H9 (cell line): ENCODE data around the gene ADAMTS3. TPM values are rescaled to one million over a fixed set of nuclear protein-coding genes. Genes with fewer than 3 reads are reported as not detected.

Experiments
- DNase-seq: peaks from one replicate; pipeline ENCODE4 v3.0.0-alpha.2; 2017
- H2AFZ ChIP-seq: one replicate; pipeline ENCODE4 v1.6.1; 2013; ENCODE audit warnings: mild to moderate bottlenecking, low read length, control low read depth, moderate library complexity
- H2AK5ac ChIP-seq: 2 replicates; pipeline ENCODE4 v1.6.1; 2013; ENCODE audit warnings: low read length, control low read depth, mixed read lengths; ENCODE audit not compliant: insufficient read length
- H2BK120ac ChIP-seq: one replicate; pipeline ENCODE4 v1.6.1; 2013; ENCODE audit warnings: low read depth, mild to moderate bottlenecking, low read length, control low read depth, inconsistent platforms; ENCODE audit not compliant: poor library complexity, severe bottlenecking
- H2BK12ac ChIP-seq: 2 replicates; pipeline ENCODE4 v1.6.1; 2013; ENCODE audit warnings: low read length, control low read depth, mixed read lengths, low read depth; ENCODE audit not compliant: insufficient read length
- H2BK15ac ChIP-seq: 2 replicates; pipeline ENCODE4 v1.6.1; 2013; ENCODE audit warnings: low read depth, low read length, control low read depth
- H2BK20ac ChIP-seq: one replicate; pipeline ENCODE4 v1.6.1; 2013; ENCODE audit warnings: low read depth, mild to moderate bottlenecking, low read length, control low read depth, inconsistent platforms; ENCODE audit not compliant: poor library complexity, severe bottlenecking
- H2BK5ac ChIP-seq: 2 replicates; pipeline ENCODE4 v1.6.1; 2013; ENCODE audit warnings: low read length, control low read depth, mixed read lengths; ENCODE audit not compliant: insufficient read length
- H3K14ac ChIP-seq: 2 replicates; pipeline ENCODE4 v1.6.1; 2013; ENCODE audit warnings: low read length, control low read depth; ENCODE audit not compliant: insufficient read depth
- H3K18ac ChIP-seq: 2 replicates; pipeline ENCODE4 v1.6.1; 2013; ENCODE audit warnings: low read depth, mild to moderate bottlenecking, mixed read lengths, low read length, control low read depth; ENCODE audit not compliant: insufficient read length
- H3K23ac ChIP-seq: 2 replicates; pipeline ENCODE4 v1.6.1; 2013; ENCODE audit warnings: low read length, control low read depth, mixed read lengths, low read depth; ENCODE audit not compliant: insufficient read length
- H3K23me2 ChIP-seq: 2 replicates; pipeline ENCODE4 v1.6.1; 2013; ENCODE audit warnings: low read depth, mild to moderate bottlenecking, mixed read lengths, low read length, control low read depth; ENCODE audit not compliant: insufficient read length, poor library complexity, severe bottlenecking
- H3K27ac ChIP-seq: 2 replicates; pipeline ENCODE4 v1.5.1; 2013; ENCODE audit warnings: low read length, control low read depth, mixed read lengths, low read depth; ENCODE audit not compliant: insufficient read length
- H3K27me3 ChIP-seq: 2 replicates; pipeline ENCODE4 v1.6.1; 2013; ENCODE audit warnings: low read length, control low read depth, inconsistent platforms; ENCODE audit not compliant: insufficient read depth
- H3K4ac ChIP-seq: 2 replicates; pipeline ENCODE4 v1.6.1; 2013; ENCODE audit warnings: low read depth, mild to moderate bottlenecking, control low read depth, inconsistent platforms, low read length, moderate library complexity
- H3K4me1 ChIP-seq: 2 replicates; pipeline ENCODE4 v1.6.1; 2013; ENCODE audit warnings: low read length, control low read depth, inconsistent platforms; ENCODE audit not compliant: insufficient read depth
- H3K4me2 ChIP-seq: 2 replicates; pipeline ENCODE4 v1.6.1; 2013; ENCODE audit warnings: low read length, control low read depth, mixed read lengths; ENCODE audit not compliant: insufficient read length, insufficient read depth
- H3K56ac ChIP-seq: 2 replicates; pipeline ENCODE4 v1.6.1; 2013; ENCODE audit warnings: low read depth, mild to moderate bottlenecking, mixed read lengths, low read length, control low read depth; ENCODE audit not compliant: insufficient read length
- H3K79me1 ChIP-seq: 2 replicates; pipeline ENCODE4 v1.6.1; 2013; ENCODE audit warnings: low read depth, mild to moderate bottlenecking, moderate library complexity, low read length, control low read depth, inconsistent platforms; ENCODE audit not compliant: insufficient read depth, poor library complexity, severe bottlenecking
- H3K79me2 ChIP-seq: 2 replicates; pipeline ENCODE4 v1.6.1; 2013; ENCODE audit warnings: low read length, control low read depth, inconsistent platforms; ENCODE audit not compliant: insufficient read depth
- H3K9ac ChIP-seq: 2 replicates; pipeline ENCODE4 v1.6.1; 2013; ENCODE audit warnings: low read length, control low read depth, mixed read lengths; ENCODE audit not compliant: insufficient read length; ENCODE audit errors: extremely low read depth
- H3K9me3 ChIP-seq: one replicate; pipeline ENCODE4 v1.6.1; 2013; ENCODE audit warnings: low read depth, low read length, inconsistent platforms; ENCODE audit not compliant: control insufficient read depth
- H3T11ph ChIP-seq: one replicate; pipeline ENCODE4 v1.6.1; 2013; ENCODE audit warnings: mild to moderate bottlenecking, low read length, control low read depth, inconsistent platforms
- H4K20me1 ChIP-seq: one replicate; pipeline ENCODE4 v1.6.1; 2013; ENCODE audit not compliant: control insufficient read depth, insufficient read length, insufficient read depth
- H4K5ac ChIP-seq: 2 replicates; pipeline ENCODE4 v1.6.1; 2013; ENCODE audit warnings: low read depth, mild to moderate bottlenecking, mixed read lengths, low read length, control low read depth; ENCODE audit not compliant: insufficient read length
- H4K8ac ChIP-seq: replicated peaks from 2 replicates; pipeline ENCODE4 v1.6.1; 2013; ENCODE audit warnings: low read length, control low read depth, mixed read lengths, low read depth; ENCODE audit not compliant: insufficient read length
- H4K91ac ChIP-seq: 2 replicates; pipeline ENCODE4 v1.6.1; 2013; ENCODE audit warnings: low read depth, mild to moderate bottlenecking, moderate library complexity, mixed read lengths, low read length, control low read depth; ENCODE audit not compliant: insufficient read length
- H3K27ac Mint-ChIP-seq, 3 experiments: 2 replicates in 2 of 3; 3 replicates in 1 of 3; pipeline ENCODE4 v1.8.0; 2020 to 2021; ENCODE audit warnings: mixed read lengths in 3 of 3, mild to moderate bottlenecking in 1 of 3, moderate library complexity in 1 of 3
- H3K27me3 Mint-ChIP-seq: 2 replicates; pipeline ENCODE4 v1.8.0; 2021; ENCODE audit warnings: low read depth, mild to moderate bottlenecking, moderate library complexity, mixed read lengths
- H3K36me3 Mint-ChIP-seq, 3 experiments: 2 replicates in 2 of 3; 3 replicates in 1 of 3; pipeline ENCODE4 v1.8.0; 2020 to 2021; ENCODE audit warnings: low read depth in 3 of 3, mixed read lengths in 3 of 3; ENCODE audit not compliant: insufficient read depth in 1 of 3
- H3K4me1 Mint-ChIP-seq, 2 experiments: 2 replicates each; pipeline ENCODE4 v1.8.0; 2020; ENCODE audit warnings: mixed read lengths in 2 of 2
- H3K4me3 Mint-ChIP-seq, 2 experiments: 2 replicates in 1 of 2; 3 replicates in 1 of 2; pipeline ENCODE4 v1.8.0; 2020 to 2021; ENCODE audit warnings: mild to moderate bottlenecking in 2 of 2, mixed read lengths in 2 of 2, moderate library complexity in 1 of 2
- H3K9me3 Mint-ChIP-seq, 2 experiments: 2 replicates in 1 of 2; 3 replicates in 1 of 2; pipeline ENCODE4 v1.8.0; 2020; ENCODE audit warnings: mild to moderate bottlenecking in 2 of 2, mixed read lengths in 2 of 2, moderate library complexity in 1 of 2
- WGBS: extraction: QIAGEN DNeasy Blood & Tissue Kit; methylation state at CpG from one replicate; pipeline ENCODE4 v1.1.7; 2013; ENCODE audit warnings: missing lambda C conversion rate, low lambda C conversion rate, mixed read lengths; ENCODE audit not compliant: insufficient read length; ENCODE audit errors: extremely low coverage; 5-methylcytosine and 5-hydroxymethylcytosine counted together
- total RNA-seq: library from RNA; stranded (reverse); gene quantifications from 2 replicates; pipeline ENCODE4 v1.2.1, GENCODE V29; 2021
- TF ChIP-seq, protein P1 (sequence below): fragments of 200-600 bp; sonication (generic); conservative IDR thresholded peaks from 3 replicates; pipeline ENCODE4 v1.8.0; 2021; ENCODE audit warnings: antibody characterized with exemption, mild to moderate bottlenecking

Gene ADAMTS3
- total RNA-seq, 1 experiment from 2014 or later = 1.1 TPM

GRCh38 chr4:72457158-72457557 is 111.9 kb downstream of the ADAMTS3 start:
- no peak overlapping the region for H2BK5ac ChIP-seq
- no peak overlapping the region for H3K18ac ChIP-seq
- no peak overlapping the region for H2AK5ac ChIP-seq
- H2BK20ac ChIP-seq = no peak overlapping the region
- no peak overlapping the region for H3K9ac ChIP-seq
- TF ChIP-seq, protein P1, sequence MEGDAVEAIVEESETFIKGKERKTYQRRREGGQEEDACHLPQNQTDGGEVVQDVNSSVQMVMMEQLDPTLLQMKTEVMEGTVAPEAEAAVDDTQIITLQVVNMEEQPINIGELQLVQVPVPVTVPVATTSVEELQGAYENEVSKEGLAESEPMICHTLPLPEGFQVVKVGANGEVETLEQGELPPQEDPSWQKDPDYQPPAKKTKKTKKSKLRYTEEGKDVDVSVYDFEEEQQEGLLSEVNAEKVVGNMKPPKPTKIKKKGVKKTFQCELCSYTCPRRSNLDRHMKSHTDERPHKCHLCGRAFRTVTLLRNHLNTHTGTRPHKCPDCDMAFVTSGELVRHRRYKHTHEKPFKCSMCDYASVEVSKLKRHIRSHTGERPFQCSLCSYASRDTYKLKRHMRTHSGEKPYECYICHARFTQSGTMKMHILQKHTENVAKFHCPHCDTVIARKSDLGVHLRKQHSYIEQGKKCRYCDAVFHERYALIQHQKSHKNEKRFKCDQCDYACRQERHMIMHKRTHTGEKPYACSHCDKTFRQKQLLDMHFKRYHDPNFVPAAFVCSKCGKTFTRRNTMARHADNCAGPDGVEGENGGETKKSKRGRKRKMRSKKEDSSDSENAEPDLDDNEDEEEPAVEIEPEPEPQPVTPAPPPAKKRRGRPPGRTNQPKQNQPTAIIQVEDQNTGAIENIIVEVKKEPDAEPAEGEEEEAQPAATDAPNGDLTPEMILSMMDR = no peak
- H3K9me3 ChIP-seq = no peaks in the 10 kb centered on the region
- no peak overlapping the region for H2BK12ac ChIP-seq
- H3K4me3 Mint-ChIP-seq = no peak overlapping the region
- no peak overlapping the region for H2AFZ ChIP-seq
- no peak for DNase-seq
- H4K8ac ChIP-seq = no peak overlapping the region
- no peak overlapping the region for H3T11ph ChIP-seq
- H3K36me3 Mint-ChIP-seq = no peaks in the 10 kb centered on the region
- H3K27ac Mint-ChIP-seq = no peak overlapping the region
- no peaks in the 10 kb centered on the region for H3K27me3 Mint-ChIP-seq
- WGBS = no CpG with 5 or more reads among the region's 3 CpGs
- no peaks in the 10 kb centered on the region for H3K23me2 ChIP-seq
- no peak overlapping the region for H4K91ac ChIP-seq
- no peak overlapping the region for H2BK120ac ChIP-seq
- no peak overlapping the region for H3K4ac ChIP-seq
- no peak overlapping the region for H3K4me2 ChIP-seq
- H4K5ac ChIP-seq = no peak overlapping the region
- H3K27me3 ChIP-seq = no peaks in the 10 kb centered on the region
- H3K4me1 ChIP-seq = no peaks in the 10 kb centered on the region
- no peak overlapping the region for H3K27ac ChIP-seq
- H4K20me1 ChIP-seq = no peaks in the 10 kb centered on the region
- H3K23ac ChIP-seq = no peak overlapping the region
- peaks cover 3% of the 10 kb centered on the region in 2 experiments; a peak in 3 of 5 replicates for H3K9me3 Mint-ChIP-seq
- H3K4me1 Mint-ChIP-seq = no peaks in the 10 kb centered on the region
- H3K14ac ChIP-seq = no peak overlapping the region
- H3K79me1 ChIP-seq = no peaks in the 10 kb centered on the region
- no peaks in the 10 kb centered on the region for H3K79me2 ChIP-seq
- H3K56ac ChIP-seq = no peak overlapping the region
- no peak overlapping the region for H2BK15ac ChIP-seq
